Femur (tissue), 1 donor: ENCODE data around the gene FSIP1.

Source experiments
- DNase-seq: peaks from one replicate; pipeline ENCODE4 v3.0.0-alpha.2; 2017

The FSIP1 gene

DNA sequence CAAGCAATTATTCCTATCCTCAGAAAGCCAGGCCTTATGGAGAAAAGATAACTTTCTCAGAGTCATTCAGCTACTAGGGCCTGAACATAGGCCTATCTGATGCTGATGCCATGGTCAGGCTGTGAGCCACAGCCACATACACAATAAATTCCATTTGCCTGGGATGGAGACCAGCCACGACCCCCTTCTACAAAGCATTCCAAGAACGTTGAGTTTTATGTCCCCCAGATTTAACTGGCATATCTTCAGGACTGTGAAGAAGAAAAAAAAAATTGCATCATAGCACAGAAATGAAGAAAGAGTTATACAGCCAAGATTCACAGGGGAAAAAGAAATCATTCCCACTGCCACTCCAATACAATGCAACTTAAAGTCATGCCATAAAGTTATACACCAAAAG, 101.8 kb downstream of the FSIP1 start:
- no peak for DNase-seq

DNA sequence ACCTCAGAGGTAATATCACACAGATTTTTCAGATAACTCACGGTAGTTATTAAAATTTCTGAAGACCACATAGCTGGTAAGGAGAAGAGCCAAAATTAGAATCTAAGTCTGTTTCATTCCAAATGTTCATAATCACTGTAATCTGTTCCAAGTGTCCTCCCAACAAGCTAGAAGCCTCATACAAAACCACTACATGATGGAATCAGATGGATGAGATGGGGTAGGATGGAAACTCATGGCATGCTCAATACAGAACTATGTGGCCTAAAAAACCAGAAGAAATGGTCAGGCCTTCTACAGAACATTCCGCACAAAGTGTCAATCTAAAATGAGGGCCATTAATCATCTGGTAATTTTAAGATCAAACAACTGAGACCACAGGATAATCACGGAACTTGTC, 110.0 kb downstream of the FSIP1 start:
- no peak for DNase-seq

DNA sequence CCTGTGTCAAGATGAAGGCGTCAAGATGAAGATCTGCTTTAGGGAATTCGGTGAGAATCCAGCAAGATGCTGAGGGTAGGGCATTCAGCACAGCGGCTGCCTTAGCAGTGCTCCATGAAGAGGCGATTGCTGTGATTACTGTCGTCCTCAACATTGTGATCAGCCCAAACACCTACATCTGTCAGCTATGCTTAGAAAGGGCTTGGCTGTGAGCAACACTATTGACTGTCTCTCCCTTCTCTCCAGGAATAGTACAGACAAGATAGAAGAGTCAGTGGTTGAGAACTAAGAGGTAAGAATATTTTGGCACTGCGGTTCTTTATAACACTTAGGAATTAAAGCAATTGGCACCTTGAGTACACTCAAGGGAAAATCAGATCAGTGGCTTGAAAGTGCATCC, 110.5 kb downstream of the FSIP1 start:
- no peak for DNase-seq

DNA sequence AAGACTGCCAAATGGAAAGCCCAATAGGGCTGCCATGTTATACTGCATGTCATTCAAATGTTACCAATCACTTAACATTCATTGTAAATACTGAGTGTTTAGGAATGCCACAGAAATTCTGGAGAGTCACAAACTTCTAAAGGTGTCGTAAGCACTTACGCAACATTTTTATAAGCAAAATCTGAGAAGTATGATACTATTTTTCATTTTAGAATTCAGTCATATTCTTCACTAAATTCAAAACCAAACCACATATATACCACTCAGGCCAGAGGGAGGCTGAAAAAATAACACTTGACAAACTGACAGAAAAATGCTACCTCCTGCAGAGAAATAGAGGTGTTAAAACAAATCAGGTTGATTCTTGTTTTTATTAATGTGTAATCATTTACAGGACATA, 112.0 kb downstream of the FSIP1 start:
- no peak for DNase-seq

DNA sequence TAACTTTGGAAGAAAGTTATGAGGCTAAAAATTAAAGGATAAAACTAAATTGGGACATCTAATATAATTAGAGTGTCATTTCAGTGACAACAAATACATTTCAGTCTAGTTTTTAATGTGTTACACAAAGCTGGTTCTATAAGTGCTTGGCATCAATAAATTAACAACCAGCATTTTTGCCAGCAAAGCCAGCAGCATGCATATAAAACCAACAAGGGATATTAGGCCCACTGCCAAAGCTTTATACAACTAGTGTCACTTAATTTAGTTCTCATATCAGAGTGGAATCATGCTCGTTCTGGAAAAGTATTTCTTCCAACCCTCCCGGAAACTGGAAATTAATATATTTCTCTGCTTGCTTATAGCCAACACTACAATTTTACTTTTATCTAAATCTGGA, 113.0 kb downstream of the FSIP1 start:
- DNase-seq = no peak

DNA sequence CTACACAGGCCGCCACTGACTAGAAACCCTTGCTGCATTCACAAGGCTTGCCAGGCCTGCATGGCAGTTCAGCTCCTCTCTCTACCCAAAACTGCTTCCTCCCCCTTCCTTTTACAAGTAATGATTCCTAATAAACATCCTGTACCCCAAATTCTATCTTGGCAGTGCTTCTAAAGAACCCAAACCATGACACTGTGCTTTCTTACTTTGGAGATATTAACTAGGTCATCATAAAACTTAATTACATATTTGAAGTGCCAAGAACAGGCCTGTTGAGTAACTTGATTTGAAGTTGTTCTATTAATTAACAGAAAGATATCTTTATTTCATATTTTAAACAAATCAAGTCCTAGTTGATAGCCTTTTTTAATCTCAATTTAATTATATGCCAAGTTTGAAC, 113.4 kb downstream of the FSIP1 start:
- no peak for DNase-seq

DNA sequence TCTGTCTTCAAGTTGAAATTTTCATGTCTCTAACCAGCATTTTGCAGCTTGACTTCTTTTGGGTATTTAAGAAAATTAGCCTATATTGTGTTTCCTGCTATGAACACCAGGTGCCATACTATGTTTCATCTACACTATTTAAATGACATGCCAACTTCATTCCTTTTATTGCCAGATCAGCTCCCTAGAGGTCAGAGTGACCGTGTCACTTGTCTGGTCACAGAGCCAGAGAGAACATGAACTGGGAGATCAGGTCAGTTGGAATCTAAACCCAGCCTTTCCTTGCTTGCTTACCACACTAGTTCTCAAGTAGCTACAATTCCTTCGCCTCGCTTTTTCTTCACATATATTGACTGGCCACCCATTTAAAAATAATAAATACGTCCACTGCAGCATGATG, 114.2 kb downstream of the FSIP1 start:
- DNase-seq = no peak

DNA sequence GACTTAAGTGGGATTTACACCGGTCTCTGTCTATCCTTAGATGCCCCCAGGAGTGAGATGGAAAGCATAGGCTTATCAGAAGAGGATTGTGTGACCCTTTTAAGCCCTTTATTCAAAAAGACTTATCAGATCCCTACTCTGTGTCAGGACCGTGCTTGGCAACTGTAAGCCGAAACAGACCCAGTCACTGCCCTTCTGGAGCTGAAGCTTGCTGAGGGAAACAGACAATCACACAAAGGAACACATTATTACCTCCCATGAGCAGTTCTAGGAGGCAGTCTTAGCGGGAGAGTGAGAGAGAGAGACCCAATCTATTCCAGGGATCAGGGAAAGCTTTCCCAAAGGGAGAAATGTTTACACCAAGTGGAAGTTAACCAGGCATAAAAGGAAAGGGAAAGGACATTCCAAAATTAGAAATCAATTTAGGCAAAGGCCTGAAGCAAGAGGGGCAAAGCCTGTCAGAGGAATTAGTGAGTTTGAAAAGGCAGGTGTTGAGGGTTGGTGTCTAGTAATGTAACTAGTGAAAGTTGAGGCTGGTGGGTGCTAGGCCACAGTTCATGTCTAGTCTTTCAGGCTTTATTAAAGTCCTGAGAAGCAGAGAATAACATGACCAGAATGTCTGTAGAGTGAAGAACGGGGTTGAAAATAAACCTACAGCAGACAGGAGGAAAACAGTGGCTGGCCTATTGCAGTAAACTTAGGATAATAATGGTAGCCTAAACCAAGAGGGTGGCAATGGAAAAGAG, 115.1 kb downstream of the FSIP1 start:
- no peak for DNase-seq

DNA sequence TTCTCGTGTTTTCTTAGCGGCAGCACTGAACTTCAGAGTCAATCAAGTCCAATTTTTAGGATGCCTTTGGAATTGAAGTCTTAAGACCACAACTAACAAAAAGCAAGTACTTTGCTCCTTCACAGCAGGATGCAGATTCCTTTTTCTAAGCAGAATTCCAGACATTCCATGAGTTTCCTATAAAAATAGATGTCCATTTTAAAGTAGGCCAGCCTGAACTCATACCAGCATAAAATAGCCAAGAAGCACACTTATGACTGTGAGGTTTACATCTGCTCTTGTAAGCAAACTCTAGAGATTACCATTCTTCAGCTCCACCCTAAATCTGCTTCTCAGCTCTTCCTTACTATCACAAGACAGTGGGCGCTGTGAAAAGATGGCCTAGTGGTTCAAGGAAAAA, 116.0 kb downstream of the FSIP1 start:
- no peak for DNase-seq

DNA sequence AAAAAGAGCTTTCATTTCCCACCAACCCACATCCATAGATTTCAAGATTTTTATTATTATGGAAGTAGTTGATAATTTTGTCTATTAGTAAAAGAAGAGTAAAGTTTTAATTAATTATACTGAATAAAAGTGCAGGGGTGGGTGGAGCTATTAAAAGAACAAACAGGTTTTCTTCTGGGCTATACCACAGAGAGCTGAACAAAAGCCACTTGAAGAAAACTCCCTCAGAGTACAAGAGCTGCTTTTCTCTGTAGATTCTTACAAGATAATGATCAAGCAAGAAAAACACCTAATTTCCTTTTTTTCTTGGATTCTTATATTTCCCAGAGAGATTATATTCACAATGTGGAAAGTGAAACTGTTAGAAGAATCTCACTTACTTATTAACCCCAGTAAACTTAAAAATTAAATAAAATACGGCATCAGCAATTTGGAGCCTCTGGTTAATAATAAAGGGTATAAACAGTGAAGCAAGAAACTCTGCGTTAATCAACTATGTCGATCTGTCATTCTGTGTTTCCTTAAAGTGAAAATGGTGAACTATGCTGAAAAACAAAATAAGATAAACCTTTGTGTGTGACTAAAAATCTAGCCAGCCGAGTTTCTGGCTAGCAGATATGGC, 116.9 kb downstream of the FSIP1 start:
- DNase-seq = no peak

DNA sequence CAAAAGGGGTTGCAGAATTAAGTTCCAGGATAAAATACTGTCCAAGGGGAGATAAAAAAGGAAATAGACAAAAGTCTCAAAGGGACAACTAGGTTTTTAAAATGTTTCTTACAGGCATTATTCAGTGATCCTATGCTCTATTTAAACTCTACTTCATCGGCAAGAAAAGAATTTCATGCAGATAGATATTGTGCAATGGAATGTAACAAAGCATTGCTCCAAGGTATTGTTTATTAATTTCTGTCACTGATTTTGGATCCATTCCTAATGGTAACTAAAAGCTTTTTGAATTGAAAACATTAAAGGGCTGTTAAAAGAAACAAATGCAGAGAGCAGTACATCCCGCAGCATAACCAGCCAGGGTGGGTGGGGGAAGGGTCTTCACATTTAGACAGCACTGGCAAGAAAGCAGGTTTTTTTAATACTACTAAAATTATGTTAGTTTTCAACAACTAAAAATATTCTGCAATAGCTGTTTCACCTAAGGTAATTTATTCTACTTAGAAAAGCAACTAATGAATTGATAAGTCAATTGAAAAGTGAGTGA, 118.9 kb downstream of the FSIP1 start:
- DNase-seq = no peak

DNA sequence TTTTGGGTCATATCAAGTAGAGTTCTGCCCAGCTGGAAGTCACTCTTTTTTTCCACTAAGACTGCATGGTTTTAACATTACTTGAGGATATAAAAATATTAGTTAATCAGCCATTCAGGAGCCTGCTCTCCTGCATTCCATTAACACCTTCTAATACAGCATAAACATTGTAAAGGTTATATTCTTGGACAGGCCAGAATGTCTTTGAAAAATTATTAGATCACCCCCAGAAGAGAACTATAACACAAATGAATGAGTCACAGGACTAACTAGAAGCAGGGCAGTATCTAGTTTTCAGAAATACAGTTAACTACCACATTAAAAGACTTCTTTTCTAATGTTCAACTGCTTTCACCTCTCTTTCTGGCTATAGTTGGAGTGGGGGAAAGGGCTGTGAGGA, 120.9 kb downstream of the FSIP1 start:
- no peak for DNase-seq

DNA sequence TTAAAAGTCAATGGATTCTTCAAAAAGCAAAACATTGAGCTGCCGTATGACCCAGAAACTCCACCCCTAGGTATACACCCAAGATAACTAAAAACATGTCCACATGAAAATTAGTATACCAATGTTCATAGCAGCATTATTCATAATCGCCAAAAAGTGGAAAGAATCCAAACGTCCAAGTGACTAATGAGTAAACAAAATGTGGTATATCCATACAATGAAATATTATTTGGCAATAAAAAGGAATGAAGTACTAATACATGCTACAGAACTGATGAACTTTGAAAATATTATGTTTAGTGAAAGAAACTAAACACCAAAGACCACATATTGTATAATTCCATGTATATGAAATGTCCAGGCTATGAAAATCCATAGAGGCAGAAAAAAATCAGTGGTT, 123.9 kb downstream of the FSIP1 start:
- DNase-seq = no peak

DNA sequence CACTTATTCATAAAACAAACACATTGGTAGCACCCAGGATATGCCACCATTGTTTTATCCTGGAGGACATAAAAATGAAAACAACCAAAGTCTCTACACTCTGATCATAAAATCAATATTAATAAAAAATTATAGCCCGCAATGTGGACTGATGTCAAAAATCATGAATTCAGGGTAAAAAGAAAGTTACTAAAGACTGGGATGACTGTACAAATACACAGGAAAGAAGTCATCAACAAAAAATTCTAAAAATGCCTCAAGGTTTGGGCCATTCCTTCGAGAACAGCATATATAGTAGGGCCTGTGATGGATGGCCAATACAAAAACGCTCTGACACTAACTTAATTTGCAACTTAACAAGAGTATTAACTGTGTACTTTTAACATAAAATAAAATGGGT, 125.0 kb downstream of the FSIP1 start:
- no peak for DNase-seq

DNA sequence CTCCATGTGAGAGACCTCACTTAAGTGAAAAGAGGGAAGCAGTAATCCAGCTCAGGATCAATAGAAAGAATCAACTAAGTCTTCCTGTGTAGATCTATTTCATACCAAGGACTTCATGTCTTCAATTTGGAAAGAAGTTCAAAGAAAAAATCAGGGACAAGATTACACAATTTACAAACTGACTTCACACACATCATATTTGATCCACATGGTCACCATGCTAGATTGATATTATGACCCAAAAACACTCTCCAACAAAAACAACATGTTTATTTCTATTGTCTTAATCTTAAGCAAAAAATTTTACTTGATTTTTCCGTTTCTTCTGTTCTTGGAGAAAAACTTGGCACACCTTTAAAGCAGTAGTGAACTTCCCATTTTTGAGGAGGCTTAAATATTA, 125.5 kb downstream of the FSIP1 start:
- no peak for DNase-seq

DNA sequence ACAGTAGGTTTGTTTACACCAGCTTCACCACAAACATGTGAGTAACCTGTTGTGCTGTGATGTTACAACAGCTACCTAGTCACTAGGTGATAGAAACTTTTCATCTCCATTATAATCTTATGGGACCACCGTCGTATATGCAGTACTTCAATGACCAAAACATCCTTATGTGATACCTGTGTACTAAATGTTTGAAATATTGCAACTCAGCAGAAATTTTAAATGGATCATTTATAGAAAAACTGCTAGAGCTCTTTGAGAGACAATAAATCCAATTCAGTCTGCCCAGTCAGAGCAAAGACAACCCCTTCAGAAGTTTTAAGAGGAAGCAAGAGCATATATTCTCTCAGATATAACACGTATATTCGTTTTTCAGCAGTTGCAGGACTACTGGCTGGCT, 128.3 kb downstream of the FSIP1 start:
- no peak for DNase-seq

DNA sequence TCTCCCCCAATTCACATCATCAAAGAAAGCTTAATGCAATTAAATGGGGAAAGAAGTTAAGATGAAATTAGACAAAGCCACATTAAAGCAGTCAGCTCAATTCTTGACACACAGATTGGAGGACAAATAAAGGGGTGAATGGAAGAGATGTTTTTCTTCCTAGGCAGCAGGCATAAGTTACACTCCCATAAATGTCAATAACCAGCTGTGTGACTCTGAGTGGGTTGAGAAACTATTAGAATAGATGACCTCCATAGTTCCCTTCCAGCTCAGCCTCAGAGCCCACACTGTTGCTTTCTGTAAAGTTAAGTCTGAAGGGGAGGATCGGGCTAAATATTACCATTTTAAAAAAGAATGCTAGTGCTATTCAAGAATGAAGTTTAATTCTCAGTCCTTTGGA, 130.8 kb downstream of the FSIP1 start:
- no peak for DNase-seq

DNA sequence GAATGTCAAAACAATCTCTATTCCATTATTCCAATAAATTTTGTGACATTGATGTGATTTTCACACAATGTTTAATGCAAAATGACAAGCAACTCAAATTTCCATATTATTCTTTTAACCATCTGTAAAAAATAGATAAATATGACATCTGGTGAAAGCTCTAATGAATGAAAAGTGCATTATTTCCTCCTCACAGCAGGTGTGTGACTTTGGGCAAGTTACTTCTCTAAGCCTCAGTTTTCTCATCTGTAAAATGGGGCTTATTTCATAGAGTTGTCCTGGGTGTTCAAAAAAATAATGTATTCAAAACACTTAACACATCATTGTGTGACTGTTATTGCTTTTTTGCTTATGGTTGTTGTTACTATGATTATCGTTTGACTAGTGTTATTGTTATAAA, 131.3 kb downstream of the FSIP1 start:
- DNase-seq = no peak

DNA sequence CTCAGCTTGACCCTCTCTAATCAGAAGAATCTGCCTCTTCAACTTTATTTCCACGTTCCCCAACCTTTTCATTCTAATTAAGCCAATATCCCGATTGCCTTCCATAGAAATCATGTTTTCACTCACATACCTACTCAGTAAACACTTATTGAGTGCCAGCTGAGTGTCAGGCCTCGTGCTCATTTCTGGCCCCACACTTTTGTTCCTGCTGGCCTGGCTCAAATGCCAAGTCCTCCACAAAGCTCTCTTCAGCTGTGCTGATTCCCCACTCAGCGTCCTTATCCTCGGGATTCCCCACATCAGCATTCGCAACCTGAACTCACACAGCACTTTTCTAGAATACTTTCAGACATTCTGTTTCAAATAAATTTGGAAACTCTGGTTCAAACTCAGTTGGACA, 132.9 kb downstream of the FSIP1 start:
- DNase-seq = no peak

DNA sequence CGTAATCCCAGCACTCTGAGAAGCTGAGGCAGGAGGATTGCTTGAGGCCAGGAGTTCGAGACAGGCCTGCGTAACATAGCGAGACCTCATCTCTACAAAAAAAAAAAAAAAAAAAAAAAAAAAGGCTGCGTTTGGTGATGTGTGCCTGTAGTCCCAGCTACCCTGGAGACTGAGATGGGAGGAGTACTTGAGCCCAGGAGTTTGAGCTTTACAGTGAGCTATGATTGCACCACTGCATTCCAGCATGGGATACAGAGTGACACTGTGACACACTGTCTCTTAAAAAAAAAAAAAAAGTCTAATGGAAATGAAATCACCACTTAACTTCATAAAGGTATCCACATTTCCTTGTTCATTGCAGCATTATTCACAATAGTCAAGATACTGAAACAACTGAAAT, 136.2 kb downstream of the FSIP1 start:
- DNase-seq = no peak

DNA sequence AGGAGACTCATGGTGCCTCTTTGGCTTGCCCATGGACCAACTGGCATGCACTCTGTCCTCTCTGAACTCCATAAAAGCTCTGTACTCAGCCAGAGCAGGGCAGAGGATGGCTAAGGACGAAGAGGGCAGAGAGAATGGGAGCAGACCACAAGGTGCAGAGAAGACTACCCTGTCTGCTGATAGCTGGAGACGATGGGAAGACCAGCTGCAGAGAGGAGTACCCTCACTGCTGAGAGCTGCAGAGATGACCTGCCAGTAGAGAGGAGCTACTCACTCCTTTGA, 136.7 kb downstream of the FSIP1 start:
- no peak for DNase-seq

DNA sequence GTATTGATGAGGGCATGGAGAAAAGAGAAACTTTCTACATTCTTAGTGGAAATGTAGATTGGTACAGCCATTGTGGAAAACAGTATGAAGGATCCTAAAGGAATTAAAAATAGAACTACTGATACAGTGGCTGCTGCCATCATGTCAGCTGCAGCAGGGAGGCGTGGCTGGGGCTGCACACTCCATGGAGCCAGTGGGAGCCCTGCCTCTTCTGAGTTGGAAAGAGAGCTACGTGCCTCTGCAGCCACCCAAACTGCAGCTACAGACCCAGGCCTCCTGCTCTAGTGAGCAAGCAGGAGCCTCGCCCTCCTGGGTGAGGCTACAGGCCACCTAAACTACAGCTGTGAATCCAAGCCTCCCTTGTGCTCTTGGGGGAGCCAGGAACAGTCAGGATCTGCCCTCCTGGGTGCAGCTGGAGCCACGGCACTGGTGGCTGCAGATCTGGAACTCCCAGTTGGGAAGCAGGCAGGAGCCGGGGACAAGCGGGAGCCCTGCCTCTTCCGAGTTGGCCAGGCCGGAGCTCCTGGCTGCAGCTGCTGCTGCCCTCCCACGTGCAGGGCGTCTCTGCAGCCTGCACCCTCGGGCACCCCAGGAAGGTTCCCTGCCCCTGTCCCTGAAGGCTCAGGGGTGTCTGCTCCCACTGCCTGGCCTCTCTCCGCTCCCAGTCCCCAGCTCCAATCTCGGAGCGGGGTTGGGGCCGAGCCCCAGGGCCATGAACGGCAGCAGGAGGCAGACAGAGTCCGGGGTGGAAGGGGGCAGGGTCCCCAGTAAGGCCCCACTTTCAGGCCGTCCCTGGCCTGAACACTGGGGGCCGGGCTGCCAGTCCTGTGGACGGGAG, 137.3 kb downstream of the FSIP1 start:
- no peak for DNase-seq

DNA sequence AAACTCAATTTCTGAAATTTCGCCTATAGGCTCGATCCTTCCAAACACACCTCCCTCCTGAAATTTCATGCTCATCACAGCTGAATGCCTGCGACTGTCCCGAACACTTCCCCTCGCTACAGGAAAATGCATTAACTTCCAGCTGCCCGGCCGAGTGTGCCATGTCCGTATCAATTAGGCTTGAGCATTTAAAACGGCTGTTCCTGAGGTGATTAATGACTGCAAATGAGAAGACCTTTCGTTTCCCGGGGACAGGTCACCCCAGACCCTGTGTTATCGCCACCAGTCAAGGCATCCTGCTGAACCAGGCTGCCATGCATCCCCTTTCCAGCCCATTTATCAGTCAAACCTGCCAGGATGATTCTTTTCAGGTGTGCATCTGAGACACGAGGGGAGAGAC, 138.5 kb downstream of the FSIP1 start:
- no peak for DNase-seq

DNA sequence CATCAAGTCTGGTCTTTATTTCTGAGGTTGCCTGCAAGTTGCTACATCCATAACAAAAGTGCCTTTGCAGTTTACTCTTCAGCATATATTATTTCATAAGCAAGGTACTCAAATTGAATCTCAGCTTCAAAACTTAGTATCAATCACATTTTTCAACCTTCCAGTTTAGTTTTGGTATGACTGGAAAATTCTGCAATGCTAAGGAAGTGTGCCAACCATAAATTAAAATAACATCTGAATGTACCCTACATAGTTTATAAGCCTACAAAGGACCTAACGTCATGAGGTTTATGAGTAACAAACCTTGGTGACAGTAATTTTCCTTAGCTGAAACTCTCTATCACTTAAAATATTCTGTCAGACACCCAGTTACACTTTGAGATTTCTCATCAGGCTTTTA, 138.9 kb downstream of the FSIP1 start:
- DNase-seq = no peak
